SJSA1 (cell line): ENCODE data around the gene FAR2. TPM values are rescaled to one million over a fixed set of nuclear protein-coding genes. Genes with fewer than 3 reads are reported as not detected.

ENCODE experiments used
- total RNA-seq: library from RNA; depleted of rRNA; stranded (reverse); fragments of >200 nt; shearing (Covaris generic); gene quantifications from 2 replicates; pipeline ENCODE4 v1.2.3, GENCODE V29; 2014; rRNA removed

Gene FAR2
- total RNA-seq, 1 experiment from 2014 or later, result 1.7 TPM

Other genes starting within 250 kb of the FAR2 start
- gene ERGIC2, start 231.9 kb downstream of the FAR2 start, total RNA-seq, result 66.5 and 131 TPM in 2 replicates